ENCODE measurements around the gene TSNAXIP1. TPM values are rescaled to one million over a fixed set of nuclear protein-coding genes. Genes with fewer than 3 reads are reported as not detected.

TSNAXIP1 gene
- total RNA-seq, 1 experiment from 2014 or later = 0.45 TPM

Small RNAs within 50 kb of the gene (small RNA-seq; reads per million reads assigned to genes)
- gene AC040162.2 = 0 reads per million in 2 experiments

Other genes starting within 250 kb of the TSNAXIP1 start
- gene CTCF, start 244.4 kb upstream of the TSNAXIP1 start, total RNA-seq (2014; rRNA removed; shearing (Covaris generic)) = 41.6 and 55.9 TPM in 2 replicates
- gene CARMIL2, start 161.7 kb upstream of the TSNAXIP1 start, total RNA-seq (2014; rRNA removed; shearing (Covaris generic)) = 0.32 and 0.40 TPM in 2 replicates
- 27.7 and 37.9 TPM in 2 replicates for gene ACD, start 146.6 kb upstream of the TSNAXIP1 start, total RNA-seq (2014; rRNA removed; shearing (Covaris generic))
- 3.4 and 6.5 TPM in 2 replicates for gene PARD6A, start 145.9 kb upstream of the TSNAXIP1 start, total RNA-seq (2014; rRNA removed; shearing (Covaris generic))
- gene ENKD1, start 140.1 kb upstream of the TSNAXIP1 start, total RNA-seq (2014; rRNA removed; shearing (Covaris generic)) = 10.2 and 10.4 TPM in 2 replicates
- gene C16orf86, start 140.1 kb upstream of the TSNAXIP1 start, total RNA-seq (2014; rRNA removed; shearing (Covaris generic)) = 0.27 TPM in 1 of 2 replicates, not detected in the other
- gene GFOD2, start 87.6 kb upstream of the TSNAXIP1 start, total RNA-seq (2014; rRNA removed; shearing (Covaris generic)) = 15.0 and 17.4 TPM in 2 replicates
- 6.8 and 8.2 TPM in 2 replicates for gene RANBP10, start 329 bp upstream of the TSNAXIP1 start, total RNA-seq (2014; rRNA removed; shearing (Covaris generic))
- gene THAP11, start 35.4 kb downstream of the TSNAXIP1 start, total RNA-seq (2014; rRNA removed; shearing (Covaris generic)) = 43.6 and 49.4 TPM in 2 replicates
- gene NUTF2, start 40.0 kb downstream of the TSNAXIP1 start, total RNA-seq (2014; rRNA removed; shearing (Covaris generic)) = 260 and 267 TPM in 2 replicates
- 26.4 and 28.4 TPM in 2 replicates for gene CENPT, start 40.8 kb downstream of the TSNAXIP1 start, total RNA-seq (2014; rRNA removed; shearing (Covaris generic))
- 52.6 and 55.4 TPM in 2 replicates for gene EDC4, start 66.2 kb downstream of the TSNAXIP1 start, total RNA-seq (2014; rRNA removed; shearing (Covaris generic))
- 0.87 and 1.9 TPM in 2 replicates for gene NRN1L, start 78.0 kb downstream of the TSNAXIP1 start, total RNA-seq (2014; rRNA removed; shearing (Covaris generic))
- gene PSKH1, start 86.4 kb downstream of the TSNAXIP1 start, total RNA-seq (2014; rRNA removed; shearing (Covaris generic)) = 5.3 and 6.5 TPM in 2 replicates
- 1.4 and 2.0 TPM in 2 replicates for gene CTRL, start 125.0 kb downstream of the TSNAXIP1 start, total RNA-seq (2014; rRNA removed; shearing (Covaris generic))
- gene PSMB10, start 130.0 kb downstream of the TSNAXIP1 start, total RNA-seq (2014; rRNA removed; shearing (Covaris generic)) = 28.7 and 34.9 TPM in 2 replicates
- 4.6 and 8.4 TPM in 2 replicates for gene LCAT, start 137.2 kb downstream of the TSNAXIP1 start, total RNA-seq (2014; rRNA removed; shearing (Covaris generic))
- 35.8 and 37.2 TPM in 2 replicates for gene SLC12A4, start 161.7 kb downstream of the TSNAXIP1 start, total RNA-seq (2014; rRNA removed; shearing (Covaris generic))
- gene DPEP3, start 173.6 kb downstream of the TSNAXIP1 start, total RNA-seq (2014; rRNA removed; shearing (Covaris generic)) = not detected in 2 replicates
- gene DPEP2, start 192.6 kb downstream of the TSNAXIP1 start, total RNA-seq (2014; rRNA removed; shearing (Covaris generic)) = not detected in 2 replicates
- gene DPEP2NB, start 209.0 kb downstream of the TSNAXIP1 start, total RNA-seq (2014; rRNA removed; shearing (Covaris generic)) = not detected in 2 replicates
- 20.1 and 22.7 TPM in 2 replicates for gene DDX28, start 216.3 kb downstream of the TSNAXIP1 start, total RNA-seq (2014; rRNA removed; shearing (Covaris generic))
- gene DUS2, start 216.4 kb downstream of the TSNAXIP1 start, total RNA-seq (2014; rRNA removed; shearing (Covaris generic)) = 34.5 and 39.4 TPM in 2 replicates

All from NCI-H460 (cell line).